Activated CD8-positive, alpha-beta memory T cell treated with anti-CD3 and anti-CD28 coated beads, Interleukin-2, amount 50 U/mL, for 24 hours (primary cell): ENCODE results near the gene CAD.

Experiments
- DNase-seq: peaks from one replicate; pipeline ENCODE4 v3.0.0-alpha.2; 2020; ENCODE audit errors: extremely low read depth

Gene CAD

GRCh38 chr2:27225526-27225925 lies 8.4 kb downstream of the CAD start:
- DNase-seq: no peak

- DNase-seq: no peak
Observed at GRCh38 chr2:27227501-27227900, 10.3 kb downstream of the CAD start.

GRCh38 chr2:27231921-27232320 lies 14.8 kb downstream of the CAD start:
- DNase-seq: no peak

- no peak for DNase-seq
Observed at GRCh38 chr2:27233341-27233740, 16.2 kb downstream of the CAD start.

GRCh38 chr2:27236136-27236535 lies 19.0 kb downstream of the CAD start:
- DNase-seq: no peak

GRCh38 chr2:27236626-27237025 lies 19.5 kb downstream of the CAD start:
- no peak for DNase-seq

GRCh38 chr2:27237341-27237945 lies 20.3 kb downstream of the CAD start:
- no peak for DNase-seq

GRCh38 chr2:27238976-27239375 lies 21.8 kb downstream of the CAD start:
- no peak for DNase-seq

GRCh38 chr2:27240406-27240805 lies 23.2 kb downstream of the CAD start:
- DNase-seq: no peak

GRCh38 chr2:27241761-27242613 lies 24.8 kb downstream of the CAD start:
- DNase-seq: no peak

- DNase-seq: no peak
Observed at GRCh38 chr2:27242614-27242951, 25.4 kb downstream of the CAD start.

- DNase-seq: no peak
Observed at GRCh38 chr2:27243391-27244130, 26.4 kb downstream of the CAD start.

- no peak for DNase-seq
Observed at GRCh38 chr2:27245116-27245515, 27.9 kb downstream of the CAD start.

GRCh38 chr2:27245626-27246025 lies 28.5 kb downstream of the CAD start:
- DNase-seq: no peak

- no peak for DNase-seq
Observed at GRCh38 chr2:27247893-27248292, 30.7 kb downstream of the CAD start.

- DNase-seq: no peak
Observed at GRCh38 chr2:27249159-27249890, 32.2 kb downstream of the CAD start.

GRCh38 chr2:27249891-27250651 lies 32.9 kb downstream of the CAD start:
- DNase-seq: no peak

GRCh38 chr2:27250652-27251379 lies 33.6 kb downstream of the CAD start:
- no peak for DNase-seq

GRCh38 chr2:27251766-27252165 lies 34.6 kb downstream of the CAD start:
- DNase-seq: no peak

- no peak for DNase-seq
Observed at GRCh38 chr2:27255187-27255586, 38.0 kb downstream of the CAD start.

GRCh38 chr2:27255660-27256059 lies 38.5 kb downstream of the CAD start:
- DNase-seq: no peak
